GM12878 (cell line): ENCODE data around the gene ZNF423. TPM values are rescaled to one million over a fixed set of nuclear protein-coding genes. Genes with fewer than 3 reads are reported as not detected.

Experiments
- ATAC-seq: fragments of 200-7000 bp; cut with Tn5 transposase; 3 replicates; pipeline ENCODE4 v1.9.1; 2020; ENCODE audit warnings: mild to moderate bottlenecking, moderate library complexity
- BruUV-seq: library from RNA; stranded (reverse); fragments of 400-500 nt; replicated peaks from 2 replicates; lab custom pipeline; 2021; lab: Mats Ljungman, UMichigan
- CTCF ChIA-PET: fragments of 300-600 bp; sonication (Branson Sonifier 250); formaldehyde crosslinking; extraction: SDS; loops from one replicate; lab custom pipeline; 2021; ENCODE audit warnings: inconsistent platforms; lab: Yijun Ruan, JAX
- POLR2A ChIA-PET: fragments of 350-600 bp; formaldehyde crosslinking; extraction: SDS; loops from one replicate; lab custom pipeline; 2021; ENCODE audit warnings: inconsistent platforms; lab: Charles Lee
- RAD21 ChIA-PET: fragments of 300-600 bp; sonication (Branson Sonifier 250); formaldehyde crosslinking; loops from one replicate; lab custom pipeline; 2023; ENCODE audit warnings: antibody characterized with exemption; ENCODE audit not compliant: unreplicated experiment; lab: Charles Lee
- SMC1A ChIA-PET: fragments of 300-600 bp; sonication (Branson Sonifier 250); formaldehyde crosslinking; loops from one replicate; lab custom pipeline; 2023; ENCODE audit not compliant: unreplicated experiment, uncharacterized antibody; lab: Charles Lee
- DNase-seq: peaks from one replicate; pipeline ENCODE4 v3.0.0-alpha.2; 2011; ENCODE audit warnings: low read depth, low spot score
- FAIRE-seq: peaks from 3 replicates; lab custom pipeline; 2011; peaks lifted over from hg19 to GRCh38; lab: Jason Lieb, UNC
- H2AFZ ChIP-seq: 2 replicates; pipeline ENCODE4 v1.6.0; 2011; ENCODE audit warnings: low read depth, low read length, control low read depth; ENCODE audit not compliant: control insufficient read depth
- H3K27ac ChIP-seq: 2 replicates; pipeline ENCODE4 v1.5.1; 2011; ENCODE audit warnings: control low read depth; ENCODE audit not compliant: control insufficient read depth, insufficient read depth
- H3K27me3 ChIP-seq, 2 experiments: replicated peaks in 1 of 2; 2 replicates each; pipeline versions ENCODE4 v1.6.0 to v1.6.1; 2011; ENCODE audit warnings: low read length in 1 of 2; ENCODE audit not compliant: control insufficient read depth in 2 of 2, insufficient read depth in 2 of 2
- H3K36me3 ChIP-seq, 2 experiments: 2 replicates each; pipeline ENCODE4 v1.5.1; 2011; ENCODE audit warnings: low read length in 1 of 2; ENCODE audit not compliant: control insufficient read depth in 2 of 2, insufficient read depth in 2 of 2
- H3K4me1 ChIP-seq: 2 replicates; pipeline ENCODE4 v1.6.1; 2011; ENCODE audit warnings: mild to moderate bottlenecking, low read length, moderate library complexity, mixed read lengths; ENCODE audit not compliant: control insufficient read depth, insufficient read depth
- H3K4me2 ChIP-seq: 2 replicates; pipeline ENCODE4 v1.6.0; 2011; ENCODE audit warnings: control low read depth; ENCODE audit not compliant: control insufficient read depth, insufficient read depth
- H3K4me3 ChIP-seq: fragments of 200-600 bp; sonication (generic); 2 replicates; pipeline ENCODE4 v1.5.1; 2016
- H3K79me2 ChIP-seq: 2 replicates; pipeline ENCODE4 v1.6.0; 2011; ENCODE audit warnings: low read length; ENCODE audit not compliant: control insufficient read depth, insufficient read depth
- H3K9ac ChIP-seq: 2 replicates; pipeline ENCODE4 v1.8.0; 2011; ENCODE audit warnings: low read length, control low read depth, mixed read lengths; ENCODE audit not compliant: control insufficient read depth, insufficient read depth
- H3K9me3 ChIP-seq: replicated peaks from 3 replicates; pipeline ENCODE4 v1.5.1; 2011; ENCODE audit warnings: mild to moderate bottlenecking, low read length; ENCODE audit not compliant: control insufficient read depth, insufficient read depth
- H4K20me1 ChIP-seq: 2 replicates; pipeline ENCODE4 v1.6.0; 2011; ENCODE audit not compliant: control insufficient read depth, insufficient read depth
- CBFB ChIP-seq: IDR thresholded peaks from 2 replicates; pipeline ENCODE4 v1.6.1; 2016; ENCODE audit warnings: antibody characterized with exemption, low read depth
- HDAC6 ChIP-seq: fragments of 200-600 bp; sonication (generic); IDR thresholded peaks from one replicate; pipeline ENCODE4 v1.8.0; 2017; ENCODE audit warnings: antibody characterized with exemption; ENCODE audit not compliant: unreplicated experiment
- HSF1 ChIP-seq: fragments of 150-350 bp; IDR thresholded peaks from 2 replicates; pipeline ENCODE4 v1.6.1; 2014; ENCODE audit warnings: mild to moderate bottlenecking, low read depth, low read length
- MYC ChIP-seq: IDR thresholded peaks from 2 replicates; pipeline ENCODE4 v1.6.1; 2011; ENCODE audit warnings: mild to moderate bottlenecking, low read length, moderate library complexity, inconsistent platforms; ENCODE audit not compliant: insufficient read depth, insufficient replicate concordance, insufficient read length, severe bottlenecking
- RBBP5 ChIP-seq: fragments of 200-600 bp; sonication (generic); conservative IDR thresholded peaks from 2 replicates; pipeline ENCODE4 v1.6.1; 2016
- SMAD5 ChIP-seq: IDR thresholded peaks from 2 replicates; pipeline ENCODE4 v1.6.1; 2016; ENCODE audit warnings: antibody characterized with exemption, low read depth
- SRF ChIP-seq, 2 experiments: IDR thresholded peaks; 2 replicates each; pipeline ENCODE4 v1.6.1; 2011; ENCODE audit warnings: low read depth in 2 of 2, low read length in 2 of 2, mild to moderate bottlenecking in 1 of 2, moderate library complexity in 1 of 2
- SUZ12 ChIP-seq: fragments of 200-600 bp; sonication (generic); IDR thresholded peaks from one replicate; pipeline ENCODE4 v1.6.1; 2018; ENCODE audit warnings: antibody characterized with exemption, mild to moderate bottlenecking; ENCODE audit not compliant: unreplicated experiment
- TARDBP ChIP-seq: IDR thresholded peaks from 2 replicates; pipeline ENCODE4 v1.6.1; 2016; ENCODE audit warnings: borderline replicate concordance
- TCF3 ChIP-seq: IDR thresholded peaks from 2 replicates; pipeline ENCODE4 v1.6.1; 2012; ENCODE audit warnings: low read depth, mild to moderate bottlenecking, low read length, borderline replicate concordance; ENCODE audit not compliant: insufficient read depth
- ZNF384 ChIP-seq: IDR thresholded peaks from 2 replicates; pipeline ENCODE4 v1.6.1; 2012; ENCODE audit warnings: low read depth, mild to moderate bottlenecking, low read length, improper control_type of control experiment, borderline replicate concordance
- WGBS: methylation state at CpG from one replicate; pipeline ENCODE4 v1.1.6; 2016; ENCODE audit warnings: low lambda C conversion rate; ENCODE audit not compliant: insufficient replicate concordance, insufficient coverage; ENCODE audit errors: missing lambda C conversion rate; 5-methylcytosine and 5-hydroxymethylcytosine counted together
- in situ Hi-C: fragments of 300-500 bp; cut with MboI; formaldehyde crosslinking; loops from 9 replicates; pipeline ENCODE4 v1.14.3; 2018; ENCODE audit warnings: mixed read lengths
- intact Hi-C: fragments of 100-400 bp; cut with micrococcal nuclease; formaldehyde crosslinking; loops from one replicate; pipeline ENCODE4 v1.14.2; 2022; ENCODE audit not compliant: unreplicated experiment
- polyA plus RNA-seq, 11 experiments: library from polyadenylated mRNA; depleted of rRNA in 4 of 11; unstranded in 6 of 11; stranded (reverse) in 5 of 11; fragments of >200 nt; fragmentation: Nextera tagmentation in 4 of 11; fragmentation: Illumina TruSeq in 1 of 11; extraction: Ambion mirVana in 4 of 11; extraction: Trizol in 1 of 11; gene quantifications; 1 replicate in 1 of 11; 2 replicates in 10 of 11; pipeline versions ENCODE4 v1.2.1 to v1.2.3, GENCODE V29; 2011 to 2016; ENCODE audit warnings: inconsistent platforms in 2 of 11, missing spikeins in 2 of 11, low read depth in 1 of 11
- total RNA-seq, 4 experiments: library from RNA; depleted of rRNA in 3 of 4; stranded (reverse); fragments of >200 nt in 3 of 4; fragmentation: Illumina TruSeq in 1 of 4; extraction: Trizol in 1 of 4; gene quantifications; 2 replicates each; pipeline versions ENCODE4 v1.2.1 to v1.2.3, GENCODE V29; 2013 to 2021

The ZNF423 gene
- total and polyA plus RNA-seq, 10 of the 15 experiments (the other 5 are each of a cell fraction or from before 2014, with no cell fraction given), result 0.03 to 0.64 (median 0.10) TPM

DNA sequence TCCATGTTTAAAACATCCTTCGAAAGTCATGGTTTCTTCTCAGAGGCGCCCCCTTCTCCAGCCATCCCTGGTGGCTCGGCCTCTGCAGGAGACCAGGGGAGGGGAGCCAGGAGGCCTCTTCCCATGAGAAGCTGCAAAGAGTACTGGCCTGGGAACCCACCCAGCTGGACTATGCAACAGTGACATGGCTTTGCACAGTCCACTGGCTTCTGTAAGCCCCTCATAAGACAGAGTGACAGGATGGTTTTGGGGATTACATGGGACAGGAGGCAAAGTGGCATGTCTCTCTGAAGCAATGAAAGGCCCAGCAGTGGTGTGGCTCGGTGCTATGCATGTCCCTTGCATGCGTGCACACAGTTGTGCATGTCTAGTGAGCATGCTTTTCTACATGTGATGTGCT, 382.8 kb downstream of the ZNF423 start:
- Histone ChIP-seq H4K20me1 (no peaks in the 10 kb centered on the region), H3K27me3 (peaks cover 0 to 2% of the 10 kb centered on the region in 2 experiments; a peak in 1 of 4 replicates), H2AFZ (no peak overlapping the region), H3K9me3 (no peaks in the 10 kb centered on the region), H3K9ac (no peak overlapping the region), H3K27ac (no peak overlapping the region), H3K36me3 (no peaks in the 10 kb centered on the region), H3K4me3 (no peak overlapping the region), H3K4me2 (no peak overlapping the region), H3K4me1 (no peaks in the 10 kb centered on the region), H3K79me2 (no peaks in the 10 kb centered on the region)
- in situ Hi-C loops, result no loop called here
- 32% methylated on average over 5 of the region's 5 CpGs for WGBS
- CTCF ChIA-PET, result interaction anchor here (0.6 kb wide), 1 partner anchor 21 kb away, joined by 4 read pairs; no protein-coding TSS in a partner anchor
- RAD21 ChIA-PET, result no interaction called here
- FAIRE-seq (no peak), DNase-seq (no peak), ATAC-seq (no peak)
- POLR2A ChIA-PET, result no interaction called here
- SMC1A ChIA-PET, result no interaction called here
- BruUV-seq, result no TSS peak
- intact Hi-C loops, result no loop called here
- TF ChIP-seq MYC, result no peak
- no peak for TF ChIP-seq ZNF384
- no peak for TF ChIP-seq HDAC6
- TF ChIP-seq HSF1, result no peak
- TF ChIP-seq RBBP5, result no peak
- TF ChIP-seq SRF (IDR thresholded peaks at IDR 0.05; ENCODE audit: low read depth in 2 of 2, low read length in 2 of 2), result no peak
- TF ChIP-seq SMAD5, result no peak
- no peak for TF ChIP-seq TCF3
- TF ChIP-seq SUZ12, result no peak
- no peak for TF ChIP-seq CBFB
- TF ChIP-seq TARDBP, result no peak
